H1 (cell line): ENCODE data around the gene STXBP2. TPM values are rescaled to one million over a fixed set of nuclear protein-coding genes. Genes with fewer than 3 reads are reported as not detected.

ENCODE experiments used
- CTCF ChIA-PET: fragments of 300-600 bp; sonication (Branson Sonifier 250); formaldehyde crosslinking; loops from one replicate; lab custom pipeline; 2021; ENCODE audit not compliant: partially characterized antibody; lab: Charles Lee
- POLR2A ChIA-PET: fragments of 300-600 bp; sonication (Branson Sonifier 250); formaldehyde crosslinking; loops from one replicate; lab custom pipeline; 2021; ENCODE audit warnings: inconsistent platforms; ENCODE audit not compliant: partially characterized antibody; lab: Charles Lee
- DNase-seq, 2 experiments: peaks; one replicate each; pipeline versions ENCODE4 v3.0.0 to v3.0.0-alpha.2; 2010 to 2022; ENCODE audit warnings: low spot score in 2 of 2, low read depth in 1 of 2, mixed read lengths in 1 of 2
- FAIRE-seq: peaks from 2 replicates; lab custom pipeline; 2011; peaks lifted over from hg19 to GRCh38; lab: Jason Lieb, UNC
- H2AFZ ChIP-seq: 2 replicates; pipeline ENCODE4 v1.8.1; 2012; ENCODE audit warnings: low read length, inconsistent platforms
- H2AK5ac ChIP-seq: 2 replicates; pipeline ENCODE4 v1.6.1; 2013; ENCODE audit warnings: low read depth, low read length
- H2BK120ac ChIP-seq: replicated peaks from 2 replicates; pipeline ENCODE3; 2013; ENCODE audit warnings: low read depth, low read length, inconsistent platforms
- H2BK12ac ChIP-seq: 2 replicates; pipeline ENCODE4 v1.6.1; 2013; ENCODE audit warnings: low read depth, low read length
- H2BK15ac ChIP-seq: 2 replicates; pipeline ENCODE4 v1.6.1; 2013; ENCODE audit warnings: low read length
- H2BK20ac ChIP-seq: 2 replicates; pipeline ENCODE4 v1.6.1; 2013; ENCODE audit warnings: low read length
- H2BK5ac ChIP-seq: 2 replicates; pipeline ENCODE4 v1.6.1; 2013; ENCODE audit warnings: low read depth, low read length
- H3K14ac ChIP-seq: 2 replicates; pipeline ENCODE4 v1.6.1; 2013; ENCODE audit warnings: inconsistent platforms; ENCODE audit not compliant: insufficient read length
- H3K18ac ChIP-seq: 2 replicates; pipeline ENCODE4 v1.6.1; 2013; ENCODE audit warnings: low read length; ENCODE audit errors: extremely low read depth
- H3K23ac ChIP-seq: 2 replicates; pipeline ENCODE4 v1.6.1; 2013; ENCODE audit warnings: inconsistent platforms; ENCODE audit not compliant: insufficient read length
- H3K23me2 ChIP-seq: 2 replicates; pipeline ENCODE4 v1.6.1; 2013; ENCODE audit warnings: low read depth, low read length
- H3K27ac ChIP-seq: 2 replicates; pipeline ENCODE4 v1.6.1; 2011; ENCODE audit warnings: low read depth, low read length, inconsistent platforms
- H3K27me3 ChIP-seq, 4 experiments: replicated peaks in 1 of 4; 1 replicate in 1 of 4; 2 replicates in 3 of 4; pipeline versions ENCODE4 v1.6.1 to v1.8.1; 2011 to 2013; ENCODE audit warnings: low read length in 3 of 4, mild to moderate bottlenecking in 3 of 4, inconsistent platforms in 2 of 4, mixed read lengths in 2 of 4, moderate library complexity in 1 of 4; ENCODE audit not compliant: control insufficient read depth in 3 of 4, insufficient read depth in 3 of 4; ENCODE audit errors: extremely low read depth in 1 of 4
- H3K36me3 ChIP-seq, 4 experiments: 2 replicates each; pipeline versions ENCODE4 v1.6.1 to v1.8.1; 2011 to 2013; ENCODE audit warnings: mild to moderate bottlenecking in 4 of 4, low read length in 3 of 4, moderate library complexity in 2 of 4, control low read depth in 1 of 4, inconsistent platforms in 1 of 4; ENCODE audit not compliant: insufficient read depth in 4 of 4, control insufficient read depth in 2 of 4
- H3K4ac ChIP-seq: replicated peaks from 2 replicates; pipeline ENCODE3; 2013; ENCODE audit warnings: low read length, low read depth, mixed read lengths, inconsistent platforms; ENCODE audit not compliant: insufficient read length
- H3K4me1 ChIP-seq, 4 experiments: replicated peaks in 1 of 4; 1 replicate in 1 of 4; 2 replicates in 3 of 4; pipeline versions ENCODE4 v1.6.1 to v1.8.1; 2011 to 2013; ENCODE audit warnings: low read length in 3 of 4, inconsistent platforms in 2 of 4, mixed read lengths in 1 of 4; ENCODE audit not compliant: insufficient read depth in 4 of 4, control insufficient read depth in 3 of 4
- H3K4me2 ChIP-seq, 2 experiments: 2 replicates each; pipeline versions ENCODE4 v1.6.1 to v1.8.1; 2011 to 2013; ENCODE audit warnings: low read depth in 2 of 2, low read length in 2 of 2, control low read depth in 1 of 2, inconsistent platforms in 1 of 2, mild to moderate bottlenecking in 1 of 2; ENCODE audit not compliant: insufficient read depth in 1 of 2
- H3K4me3 ChIP-seq, 4 experiments: fragments of 200-600, 300-600 bp in 1 of 4; sonication (generic), shearing (Covaris generic), sonication (Bioruptor Twin) in 1 of 4; 2 replicates each; pipeline versions ENCODE4 v1.5.1 to v1.8.1; 2011 to 2016; ENCODE audit warnings: low read length in 4 of 4, low read depth in 3 of 4, control low read depth in 2 of 4, inconsistent platforms in 2 of 4, mild to moderate bottlenecking in 2 of 4, mixed read lengths in 1 of 4, moderate library complexity in 1 of 4; ENCODE audit not compliant: insufficient read depth in 2 of 4; ENCODE audit errors: extremely low read depth in 1 of 4
- H3K56ac ChIP-seq: replicated peaks from 2 replicates; pipeline ENCODE3; 2013; ENCODE audit warnings: low read depth, mild to moderate bottlenecking, mixed read lengths, low read length, inconsistent platforms; ENCODE audit not compliant: insufficient read length
- H3K79me1 ChIP-seq: 2 replicates; pipeline ENCODE4 v1.6.1; 2013; ENCODE audit warnings: low read depth, low read length, control low read depth
- H3K79me2 ChIP-seq, 2 experiments: 2 replicates each; pipeline versions ENCODE4 v1.6.1 to v1.8.1; 2012 to 2013; ENCODE audit warnings: low read length in 2 of 2, mild to moderate bottlenecking in 2 of 2, inconsistent platforms in 1 of 2; ENCODE audit not compliant: insufficient read depth in 2 of 2, control insufficient read depth in 1 of 2
- H3K9ac ChIP-seq, 4 experiments: replicated peaks in 1 of 4; 1 replicate in 1 of 4; 2 replicates in 3 of 4; pipeline versions ENCODE4 v1.6.1 to v1.8.1; 2011 to 2013; ENCODE audit warnings: low read depth in 3 of 4, low read length in 3 of 4, control low read depth in 2 of 4, mild to moderate bottlenecking in 2 of 4, moderate library complexity in 2 of 4, inconsistent platforms in 1 of 4; ENCODE audit errors: extremely low read depth in 1 of 4
- H3K9me3 ChIP-seq, 2 experiments: 2 replicates each; pipeline versions ENCODE4 v1.6.1 to v1.8.1; 2012 to 2013; ENCODE audit warnings: mild to moderate bottlenecking in 2 of 2, moderate library complexity in 2 of 2, control low read depth in 1 of 2, inconsistent platforms in 1 of 2, low read depth in 1 of 2, low read length in 1 of 2, mixed read lengths in 1 of 2; ENCODE audit not compliant: insufficient read depth in 2 of 2
- H4K20me1 ChIP-seq, 2 experiments: replicated peaks in 1 of 2; 2 replicates each; pipeline versions ENCODE3 to v1.8.1; 2011 to 2013; ENCODE audit warnings: inconsistent platforms in 2 of 2, low read length in 2 of 2, mild to moderate bottlenecking in 1 of 2; ENCODE audit not compliant: insufficient read depth in 2 of 2, control insufficient read depth in 1 of 2
- H4K5ac ChIP-seq: 2 replicates; pipeline ENCODE4 v1.6.1; 2013; ENCODE audit warnings: low read length, low read depth, mixed read lengths, inconsistent platforms; ENCODE audit not compliant: insufficient read length
- H4K8ac ChIP-seq: 2 replicates; pipeline ENCODE4 v1.8.0; 2013; ENCODE audit warnings: mild to moderate bottlenecking, moderate library complexity, low read length, inconsistent platforms; ENCODE audit not compliant: insufficient read depth; ENCODE audit errors: extremely low read depth
- H4K91ac ChIP-seq: replicated peaks from 2 replicates; pipeline ENCODE3; 2013; ENCODE audit warnings: low read length, mixed read lengths, inconsistent platforms; ENCODE audit not compliant: insufficient read length
- KDM1A ChIP-seq: fragments of 200-600, 300-600 bp; sonication (generic); IDR thresholded peaks from 2 replicates; pipeline ENCODE4 v1.7.1; 2016; ENCODE audit warnings: mild to moderate bottlenecking, low read length, borderline replicate concordance
- RBBP5 ChIP-seq: IDR thresholded peaks from 2 replicates; pipeline ENCODE4 v1.7.1; 2012; ENCODE audit warnings: low read depth, mild to moderate bottlenecking, inconsistent platforms, low read length, moderate library complexity, borderline replicate concordance
- SIRT6 ChIP-seq: IDR thresholded peaks from one replicate; pipeline ENCODE4 v1.7.1; 2012; ENCODE audit warnings: low read length, inconsistent platforms
- SUZ12 ChIP-seq: fragments of 200-600 bp; sonication (generic); IDR thresholded peaks from 2 replicates; pipeline ENCODE4 v1.6.1; 2012; ENCODE audit warnings: mild to moderate bottlenecking, inconsistent platforms, low read length, moderate library complexity, mixed read lengths
- TBP ChIP-seq: IDR thresholded peaks from 2 replicates; pipeline ENCODE4 v1.6.1; 2011; ENCODE audit warnings: low read depth, low read length, improper control_type of control experiment
- WGBS, 2 experiments: shearing (Covaris generic) in 1 of 2; methylation state at CpG; one replicate each; pipeline versions ENCODE4 v1.1.6 to v1.1.7; 2013 to 2015; ENCODE audit warnings: low lambda C conversion rate in 2 of 2, mixed read lengths in 2 of 2, inconsistent platforms in 1 of 2, low coverage in 1 of 2, missing lambda C conversion rate in 1 of 2; ENCODE audit not compliant: insufficient replicate concordance in 2 of 2, insufficient coverage in 1 of 2, insufficient read length in 1 of 2; ENCODE audit errors: extremely low coverage in 1 of 2, missing lambda C conversion rate in 1 of 2; 5-methylcytosine and 5-hydroxymethylcytosine counted together
- polyA plus RNA-seq, 7 experiments: library from polyadenylated mRNA; depleted of rRNA in 3 of 7; stranded (reverse) in 5 of 7; unstranded in 2 of 7; fragments of >200 nt in 5 of 7; fragments of 200-250 nt in 2 of 7; gene quantifications; 1 replicate in 5 of 7; 2 replicates in 1 of 7; 4 replicates in 1 of 7; pipeline versions ENCODE4 v1.2.1 to v1.2.3, GENCODE V29; 2011 to 2013; ENCODE audit warnings: missing spikeins in 2 of 7, mixed read lengths in 2 of 7
- total RNA-seq: library from RNA; stranded (reverse); fragmentation: NEBNext Ultra II Directional; extraction: Animal tissue kit (Norgen Biotek cat#: 25700); gene quantifications from 2 replicates; pipeline ENCODE4 v1.2.1, GENCODE V29; 2021

The STXBP2 gene
- total and polyA plus RNA-seq, 2 of the 8 experiments (the other 6 are each of a cell fraction or from before 2014, with no cell fraction given) = 52.9 to 53.8 TPM

DNA sequence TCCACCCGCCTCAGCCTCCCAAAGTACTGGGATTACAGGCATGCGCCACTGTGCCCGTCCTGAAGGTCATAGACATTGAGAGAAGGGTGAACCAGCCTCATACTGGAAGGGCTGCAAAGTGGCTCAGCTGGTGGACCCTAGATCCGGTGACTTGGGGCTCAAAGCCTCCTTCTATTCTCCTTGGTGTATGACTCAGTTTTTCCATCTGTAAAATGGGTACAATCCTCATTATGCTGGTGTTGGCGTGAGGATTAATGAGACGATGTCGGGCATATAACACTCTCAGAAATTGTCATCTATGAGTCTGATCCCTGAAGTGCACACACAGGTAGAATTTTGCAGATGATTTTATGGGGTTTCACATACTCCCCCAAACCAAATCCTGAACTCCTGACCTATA, 47.1 kb upstream of the STXBP2 start:
- FAIRE-seq (no peak), DNase-seq (no peak)
- Histone ChIP-seq H2BK12ac (no peak overlapping the region), H2AK5ac (no peak overlapping the region), H2AFZ (no peak overlapping the region), H4K8ac (no peak overlapping the region), H3K18ac (no peak overlapping the region), H3K79me2 (no peaks in the 10 kb centered on the region), H3K56ac (no peak overlapping the region), H4K20me1 (no peaks in the 10 kb centered on the region), H2BK15ac (no peak overlapping the region), H3K23me2 (no peaks in the 10 kb centered on the region), H3K4me3 (no peak overlapping the region), H3K4me2 (no peak overlapping the region), H3K9me3 (no peaks in the 10 kb centered on the region), H3K27me3 (no peaks in the 10 kb centered on the region), H3K4ac (no peak overlapping the region), H2BK20ac (no peak overlapping the region), H4K91ac (no peak overlapping the region), H4K5ac (no peak overlapping the region), H3K9ac (no peak overlapping the region), H3K79me1 (no peaks in the 10 kb centered on the region), H2BK120ac (no peak overlapping the region), H3K14ac (no peak overlapping the region), H3K4me1 (0 out of 7 replicates have a peak, but pooled peaks cover 0 to 4% (median 0%) of the 10 kb centered on the region in 4 experiments), H3K23ac (no peak overlapping the region), H3K27ac (no peak overlapping the region), H2BK5ac (no peak overlapping the region), H3K36me3 (no peaks in the 10 kb centered on the region)
- TF ChIP-seq SIRT6 = no peak
- TF ChIP-seq KDM1A = peak; percentile 72
- no peak for TF ChIP-seq RBBP5
- TF ChIP-seq TBP = no peak
- TF ChIP-seq SUZ12 = no peak
- POLR2A ChIA-PET = interaction anchor here (1.1 to 1.7 kb wide), 2 partner anchors 44 to 55 kb away, joined by 3 read pairs; partner anchors contain the start of gene PCP2
- 90% methylated on average over 7 of the region's 7 CpGs; no CpG with 5 or more reads in 1 of the 2 experiments for WGBS, 2 experiments
- CTCF ChIA-PET = interaction anchor here (0.9 to 2.5 kb wide), 2 partner anchors 16 to 207 kb away, joined by 3 to 8 read pairs; no protein-coding TSS in a partner anchor
